ENCODE data around the gene DNAJA2.
"Not testable (repeated sequence)": the region's sequence is repeated elsewhere in the genome, so short reads cannot be mapped to it uniquely, and the experiment has no call there.

The DNAJA2 gene

DNA sequence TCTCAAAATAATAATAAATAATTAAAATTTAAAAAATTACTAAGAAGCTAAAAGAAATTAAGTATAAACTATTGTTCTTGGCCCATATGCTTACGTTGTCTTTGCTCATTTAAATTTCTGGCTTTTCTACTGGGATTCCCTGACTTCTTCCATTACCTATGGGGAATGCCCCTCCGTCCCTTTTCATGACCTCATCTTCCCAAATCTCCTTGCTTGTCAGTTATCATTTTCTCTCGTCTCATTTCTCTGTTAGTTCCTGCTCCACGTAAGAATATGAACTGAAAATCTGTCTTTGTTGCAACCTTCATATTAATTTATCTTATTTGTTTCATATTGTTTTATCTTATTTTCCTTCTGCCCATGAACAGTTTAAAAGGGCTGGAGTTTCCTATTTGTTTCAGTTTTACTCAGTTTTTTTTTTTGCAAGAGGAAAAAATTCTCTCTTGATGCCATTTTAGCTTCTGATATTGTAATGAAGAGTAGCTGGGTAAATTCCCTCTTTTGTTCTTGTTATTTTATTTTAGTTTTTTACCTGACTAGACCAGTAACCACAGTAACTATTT, 2.5 kb upstream of the DNAJA2 start:
- DNase-seq (ENCODE audit: low read depth in 2 of 2, low spot score in 1 of 2) = no peak

GRCh38 chr16:46975165-46975564, 1.7 kb upstream of the DNAJA2 start:
- DNase-seq (ENCODE audit: low read depth in 2 of 2, low spot score in 1 of 2) = no peak

- no peak for DNase-seq (ENCODE audit: low read depth in 2 of 2, low spot score in 1 of 2)
Observed at GRCh38 chr16:46974352-46974751, 878 bp upstream of the DNAJA2 start.

DNA sequence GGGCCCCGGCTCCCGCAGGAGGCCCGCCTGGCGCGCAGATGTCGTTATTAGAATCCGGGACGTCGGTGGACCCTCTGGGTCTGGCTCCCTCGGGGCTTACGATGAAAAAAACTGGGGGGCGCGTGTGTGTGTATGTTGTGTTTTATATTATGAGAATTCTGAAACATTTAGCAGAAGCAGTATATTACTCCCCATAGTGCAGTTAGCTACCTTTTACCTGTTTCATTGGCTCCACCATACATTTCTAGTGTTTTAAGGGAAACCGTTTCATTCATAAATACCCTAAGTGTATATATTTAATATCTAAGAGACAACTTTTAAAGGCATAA, 486 bp upstream of the DNAJA2 start:
- no peak for DNase-seq (ENCODE audit: low read depth in 2 of 2, low spot score in 1 of 2)

GRCh38 chr16:46972429-46973206, 856 bp downstream of the DNAJA2 start:
- peak in 1 of 2 donors; percentile 12 for DNase-seq (ENCODE audit: low read depth in 2 of 2, low spot score in 1 of 2)

DNA sequence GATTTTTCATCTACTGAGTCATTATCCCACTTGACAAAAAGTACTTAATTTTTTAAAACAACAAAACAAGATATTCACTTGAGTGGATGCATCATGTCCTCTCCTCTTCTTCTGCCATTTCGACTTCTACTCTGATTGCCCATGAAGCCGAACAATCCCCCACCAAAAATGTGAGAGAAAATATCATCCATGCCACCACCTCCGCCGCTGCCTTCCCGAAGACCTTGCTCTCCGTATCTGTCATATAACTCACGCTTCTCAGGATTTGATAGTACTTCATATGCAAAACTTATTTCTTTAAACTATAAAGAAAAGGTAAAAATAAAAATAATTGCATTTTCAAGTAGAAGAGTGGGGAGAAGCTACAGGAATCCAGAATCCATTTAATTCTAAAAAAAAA, 2.2 kb downstream of the DNAJA2 start:
- no peak for DNase-seq (ENCODE audit: low read depth in 2 of 2, low spot score in 1 of 2)

- DNase-seq (ENCODE audit: low read depth in 2 of 2, low spot score in 1 of 2) = no peak
Observed at GRCh38 chr16:46970089-46970488, 3.4 kb downstream of the DNAJA2 start.

GRCh38 chr16:46968063-46968435, 5.4 kb downstream of the DNAJA2 start:
- no peak for DNase-seq (ENCODE audit: low read depth in 2 of 2, low spot score in 1 of 2)

- no peak for DNase-seq (ENCODE audit: low read depth in 2 of 2, low spot score in 1 of 2)
Observed at GRCh38 chr16:46962629-46963028, 10.8 kb downstream of the DNAJA2 start.

GRCh38 chr16:46961373-46962353, 11.8 kb downstream of the DNAJA2 start:
- DNase-seq (ENCODE audit: low read depth in 2 of 2, low spot score in 1 of 2) = no peak

GRCh38 chr16:46954562-46954961, 18.9 kb downstream of the DNAJA2 start:
- DNase-seq (ENCODE audit: low read depth in 2 of 2, low spot score in 1 of 2) = no peak

DNA sequence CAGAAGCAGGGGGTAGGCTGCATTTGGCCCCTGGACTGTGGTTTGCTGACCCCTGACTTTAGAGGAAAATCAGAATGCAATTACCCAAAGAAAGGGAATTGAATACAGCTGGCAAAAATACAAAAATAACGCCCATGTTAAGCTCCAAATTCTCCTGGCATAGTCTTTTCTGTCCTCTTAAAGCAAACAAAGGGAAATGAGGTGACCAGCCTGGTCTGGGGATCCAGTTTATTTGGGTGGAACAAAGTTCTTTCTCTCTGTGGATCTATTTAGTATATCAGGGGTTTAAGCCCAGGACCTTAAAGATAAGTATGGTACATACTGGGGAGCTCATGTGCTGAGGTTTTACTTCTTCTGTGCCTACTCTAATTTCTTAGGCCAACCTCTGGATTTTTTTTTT, 23.5 kb downstream of the DNAJA2 start:
- no peak for DNase-seq (ENCODE audit: low read depth in 2 of 2, low spot score in 1 of 2)

GRCh38 chr16:46949241-46949892, 24.1 kb downstream of the DNAJA2 start:
- DNase-seq (ENCODE audit: low read depth in 2 of 2, low spot score in 1 of 2) = no peak

DNA sequence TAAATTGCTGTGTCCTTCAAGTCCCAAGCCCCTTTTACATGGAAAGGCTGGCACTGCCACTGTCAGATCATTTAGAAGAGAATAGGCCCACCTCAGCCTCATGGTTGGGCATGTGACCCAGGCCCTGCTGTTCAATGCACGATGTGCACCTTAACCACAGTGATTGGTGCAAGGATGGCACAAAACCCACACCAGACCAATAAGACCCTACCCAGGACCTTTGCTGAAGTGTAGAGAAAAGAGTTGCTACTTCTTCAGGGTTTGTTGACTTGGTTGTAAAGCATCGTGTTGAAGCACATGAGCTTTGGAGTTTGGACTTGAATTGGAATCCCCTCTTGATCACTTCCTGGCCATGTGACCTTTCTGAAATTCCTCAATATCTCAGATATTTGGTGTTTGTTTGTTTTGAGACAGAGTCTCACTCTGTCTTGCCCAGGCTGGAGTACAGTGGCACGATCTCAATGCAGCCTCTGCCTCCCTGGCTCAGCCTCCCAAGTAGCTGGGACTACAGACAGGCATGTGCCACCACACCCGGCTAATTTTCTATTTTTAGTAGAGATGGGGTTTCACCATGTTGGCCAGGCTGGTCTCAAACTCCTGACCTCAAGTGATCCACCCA, 24.8 kb downstream of the DNAJA2 start:
- DNase-seq (ENCODE audit: low read depth in 2 of 2, low spot score in 1 of 2) = no peak

GRCh38 chr16:46947900-46948547, 25.4 kb downstream of the DNAJA2 start:
- no peak for DNase-seq (ENCODE audit: low read depth in 2 of 2, low spot score in 1 of 2)

- not testable (repeated sequence) for DNase-seq (ENCODE audit: low read depth in 2 of 2, low spot score in 1 of 2)
Observed at GRCh38 chr16:46944713-46945112, 28.8 kb downstream of the DNAJA2 start.

- no peak for DNase-seq (ENCODE audit: low read depth in 2 of 2, low spot score in 1 of 2)
Observed at GRCh38 chr16:46937536-46937935, 35.9 kb downstream of the DNAJA2 start.

- no peak for DNase-seq (ENCODE audit: low read depth in 2 of 2, low spot score in 1 of 2)
Observed at GRCh38 chr16:46932802-46933201, 40.7 kb downstream of the DNAJA2 start.

- DNase-seq (ENCODE audit: low read depth in 2 of 2, low spot score in 1 of 2) = no peak
Observed at GRCh38 chr16:46930861-46931260, 42.6 kb downstream of the DNAJA2 start.

All from stimulated activated CD8-positive, alpha-beta memory T cell treated with anti-CD3 and anti-CD28 coated beads, Interleukin-4, amount 100 ng/mL, for 4 hours (primary cell).